ENCODE measurements around the gene SLA2.
A peak's percentile ranks its signal among the peaks of the same experiment; 100 is the strongest.
"Not testable (repeated sequence)": the region's sequence is repeated elsewhere in the genome, so short reads cannot be mapped to it uniquely, and the experiment has no call there.

The SLA2 gene

GRCh38 chr20:36645998-36646397, at the start of gene SLA2:
SLA2 (minus strand) TSS chr20:36646196; CDS start chr20:36641335, 4,861 bp downstream.
- no peak for DNase-seq (ENCODE audit: low spot score)

- DNase-seq (ENCODE audit: low spot score): not testable (repeated sequence)
These were observed 49.5 kb upstream of the SLA2 start for GRCh38 chr20:36695467-36695866.

DNA sequence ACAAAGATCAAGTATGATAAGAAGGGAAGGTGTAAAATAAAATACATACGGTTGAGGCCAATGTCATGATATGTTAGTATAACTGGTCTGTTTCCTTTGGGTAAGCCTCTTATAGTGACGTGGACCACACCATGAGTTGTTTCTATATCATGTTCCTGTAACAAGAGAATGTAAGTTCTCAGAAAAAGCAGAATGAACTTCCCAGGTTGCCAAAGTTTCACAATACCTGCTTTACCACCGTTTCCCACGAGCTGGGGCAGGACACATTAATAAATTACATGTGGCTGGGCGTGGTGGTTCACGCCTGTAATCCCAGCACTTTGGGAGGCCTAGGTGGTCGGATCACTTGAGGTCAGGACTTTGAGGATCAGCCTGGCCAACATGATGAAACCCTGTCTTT, 42.6 kb upstream of the SLA2 start:
- no peak for DNase-seq (ENCODE audit: low spot score)

GRCh38 chr20:36687850-36688249, 41.9 kb upstream of the SLA2 start:
- no peak for DNase-seq (ENCODE audit: low spot score)

DNA sequence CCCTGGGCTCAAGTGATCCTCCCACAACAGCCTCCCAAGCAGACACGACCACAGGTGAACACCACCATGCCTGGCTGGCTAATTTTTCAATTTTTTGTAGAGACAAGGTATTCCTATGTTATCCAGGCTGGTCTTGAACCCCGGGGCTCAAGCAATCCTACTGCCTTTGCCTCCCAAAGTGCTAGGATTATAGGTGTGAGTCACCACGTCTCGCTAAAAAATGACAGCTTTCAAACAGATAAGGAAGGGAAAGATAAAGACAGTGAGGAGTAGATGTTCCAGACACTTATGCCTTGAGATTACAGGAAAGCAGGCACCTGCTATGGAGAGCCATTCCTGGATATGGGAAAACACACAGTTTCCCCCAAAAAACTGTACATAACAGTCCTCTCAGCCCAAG, 40.9 kb upstream of the SLA2 start:
- no peak for DNase-seq (ENCODE audit: low spot score)

DNA sequence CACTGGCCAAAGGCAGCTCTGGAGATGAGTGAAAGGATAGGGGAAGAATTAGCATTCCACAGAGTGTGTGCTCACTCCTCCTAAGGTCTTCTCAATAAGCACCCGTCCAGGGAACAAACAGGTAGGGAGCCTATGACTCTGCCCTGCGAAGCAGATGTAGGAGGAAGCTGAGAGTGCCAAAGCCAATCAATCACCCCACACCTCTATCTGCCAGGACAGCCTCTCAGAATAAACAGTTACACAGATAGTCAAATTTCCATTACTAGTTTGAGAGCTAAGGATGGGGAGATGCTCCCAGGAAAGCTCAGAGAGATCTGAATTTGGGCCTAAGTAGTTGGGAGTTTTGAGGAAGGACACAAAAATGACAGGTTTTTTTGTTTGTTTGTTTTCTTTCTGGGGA, 40.5 kb upstream of the SLA2 start:
- no peak for DNase-seq (ENCODE audit: low spot score)

- DNase-seq (ENCODE audit: low spot score): no peak
These were observed 38.8 kb upstream of the SLA2 start for GRCh38 chr20:36684747-36685146.

DNA sequence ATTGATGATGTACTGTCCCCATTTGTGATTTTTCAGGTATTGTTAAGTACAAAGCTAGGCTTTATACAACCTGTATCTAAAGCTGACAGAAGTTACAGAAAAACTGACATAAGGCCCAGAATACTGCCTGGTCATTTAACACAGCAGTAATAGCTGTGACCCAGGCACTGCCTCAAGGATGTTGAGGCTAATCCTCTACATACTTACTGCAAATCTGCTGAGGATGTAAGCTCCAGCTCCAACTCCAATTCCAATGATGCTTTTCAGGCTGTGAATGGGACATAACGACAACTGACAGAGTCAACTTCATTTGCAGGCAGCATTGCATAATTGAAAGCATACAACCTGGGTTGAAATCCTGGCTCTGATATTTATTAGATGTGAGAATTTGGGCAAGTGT, 36.3 kb upstream of the SLA2 start:
- DNase-seq (ENCODE audit: low spot score): no peak

- DNase-seq (ENCODE audit: low spot score): no peak
These were observed 31.4 kb upstream of the SLA2 start for GRCh38 chr20:36677422-36677771.

DNA sequence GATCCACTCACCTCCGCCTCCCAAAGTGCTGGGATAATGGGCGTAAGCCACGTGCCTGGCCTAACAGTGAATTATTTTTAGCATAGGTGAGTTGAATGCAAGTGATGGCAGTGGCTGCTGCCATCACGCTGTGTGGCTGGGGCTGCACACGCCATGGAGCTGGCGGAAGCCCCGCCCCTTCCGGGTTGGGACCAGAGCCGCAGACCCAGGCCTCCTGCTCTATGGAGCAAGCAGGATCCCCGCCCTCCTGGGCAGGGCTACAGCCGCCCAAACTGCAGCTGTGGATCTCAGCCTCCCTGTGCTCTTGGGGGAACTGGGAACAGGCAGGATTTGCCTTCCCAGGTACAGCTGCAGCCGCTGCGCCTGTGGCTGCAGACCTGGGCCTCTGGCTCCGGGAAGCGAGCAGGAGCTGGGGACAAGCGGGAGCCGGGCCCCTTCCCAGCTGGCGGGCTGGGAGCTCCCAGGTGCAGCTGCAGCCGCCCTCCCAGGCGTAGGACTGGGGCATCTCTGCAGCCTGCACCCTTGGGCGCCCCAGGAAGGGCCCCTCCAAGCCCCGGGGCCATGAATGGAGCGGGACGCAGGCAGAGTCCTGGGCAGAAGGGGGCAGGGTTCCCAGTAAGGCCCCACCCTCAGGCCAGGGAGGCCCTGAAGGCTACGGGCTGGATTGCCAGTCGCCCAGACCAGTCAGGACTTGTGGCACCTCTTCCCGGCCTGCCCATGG, 30.9 kb upstream of the SLA2 start:
- DNase-seq (ENCODE audit: low spot score): no peak

DNA sequence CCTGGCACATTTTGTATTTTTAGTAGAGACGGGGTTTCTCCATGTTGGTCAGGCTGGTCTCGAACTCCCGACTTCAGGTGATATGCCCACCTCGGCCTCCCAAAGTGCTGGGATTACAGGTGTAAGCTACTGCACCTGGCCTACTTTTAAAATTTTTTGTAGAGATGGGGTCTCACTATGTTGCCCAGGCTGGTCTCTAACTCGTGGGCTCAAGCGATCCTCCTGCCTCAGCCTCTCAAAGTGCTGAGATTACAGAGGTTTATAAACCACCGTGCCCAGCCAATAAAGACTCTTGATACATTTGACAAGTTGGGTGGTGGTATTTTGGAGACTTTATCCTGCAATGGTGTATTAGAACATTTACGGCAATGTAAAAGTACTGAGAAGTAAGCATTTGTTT, 29.5 kb upstream of the SLA2 start:
- DNase-seq (ENCODE audit: low spot score): not testable (repeated sequence)

- no peak for DNase-seq (ENCODE audit: low spot score)
These were observed 27.0 kb upstream of the SLA2 start for GRCh38 chr20:36672991-36673390.

GRCh38 chr20:36670665-36671357, 24.8 kb upstream of the SLA2 start:
- DNase-seq (ENCODE audit: low spot score): peak; percentile 17

- DNase-seq (ENCODE audit: low spot score): no peak
These were observed 20.3 kb upstream of the SLA2 start for GRCh38 chr20:36666181-36666740.

DNA sequence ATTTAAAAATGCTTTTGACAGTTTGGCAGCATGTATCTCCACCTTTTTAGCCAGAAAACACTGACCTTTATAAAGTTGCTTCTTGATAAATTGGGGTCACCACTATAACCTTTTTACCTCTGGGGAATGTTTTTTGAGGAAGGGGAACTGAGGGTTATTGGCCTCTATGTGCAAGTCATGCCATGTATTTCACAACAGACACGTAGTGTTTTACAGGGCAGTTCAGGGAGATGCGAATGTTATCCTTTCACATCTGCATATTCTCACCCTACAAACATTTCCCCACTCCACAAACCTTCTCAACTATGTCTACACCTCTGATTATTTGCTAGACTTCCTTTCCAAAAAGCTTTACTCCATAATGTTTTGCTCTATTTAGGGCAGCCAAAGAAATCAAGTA, 17.0 kb upstream of the SLA2 start:
- no peak for DNase-seq (ENCODE audit: low spot score)

DNA sequence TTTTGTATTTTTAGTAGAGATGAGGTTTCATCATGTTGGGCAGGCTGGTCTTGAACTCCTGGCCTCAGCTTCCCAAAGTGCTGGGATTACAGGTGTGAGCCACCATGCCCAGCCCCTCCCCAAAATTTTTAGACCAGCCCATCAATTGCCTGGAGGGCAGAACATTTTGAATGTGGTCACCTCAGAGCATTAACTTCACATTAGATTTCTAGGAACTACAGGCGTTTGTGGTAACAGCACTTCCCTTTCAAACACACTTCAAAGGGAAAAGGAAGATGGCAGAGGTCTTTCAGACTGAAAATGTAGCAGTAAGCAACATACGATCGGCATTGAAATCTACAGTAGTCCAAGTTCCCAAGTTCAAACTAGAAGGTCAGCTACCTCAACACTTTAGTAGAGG, 12.3 kb upstream of the SLA2 start:
- no peak for DNase-seq (ENCODE audit: low spot score)

- DNase-seq (ENCODE audit: low spot score): no peak
These were observed 10.7 kb upstream of the SLA2 start for GRCh38 chr20:36656733-36657132.

DNA sequence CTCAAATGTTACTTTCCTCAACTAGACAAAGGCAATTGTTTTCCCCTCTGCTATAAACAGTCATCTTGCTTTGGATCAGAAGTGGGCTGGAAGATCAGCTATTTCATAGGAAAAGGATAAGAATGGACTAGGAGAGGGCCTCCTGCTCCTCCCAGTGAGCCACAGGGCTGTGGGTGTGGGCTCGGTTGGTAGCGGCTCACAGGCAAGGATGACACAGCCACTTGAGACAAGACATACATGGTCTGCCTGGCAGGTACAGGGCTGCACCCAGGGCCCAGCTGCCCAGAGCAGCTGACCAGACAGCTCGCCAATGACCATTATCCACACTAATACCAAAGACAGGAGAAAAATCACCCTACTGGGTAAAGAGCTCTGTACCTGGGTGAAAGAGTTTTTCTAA, 9.0 kb upstream of the SLA2 start:
- no peak for DNase-seq (ENCODE audit: low spot score)

DNA sequence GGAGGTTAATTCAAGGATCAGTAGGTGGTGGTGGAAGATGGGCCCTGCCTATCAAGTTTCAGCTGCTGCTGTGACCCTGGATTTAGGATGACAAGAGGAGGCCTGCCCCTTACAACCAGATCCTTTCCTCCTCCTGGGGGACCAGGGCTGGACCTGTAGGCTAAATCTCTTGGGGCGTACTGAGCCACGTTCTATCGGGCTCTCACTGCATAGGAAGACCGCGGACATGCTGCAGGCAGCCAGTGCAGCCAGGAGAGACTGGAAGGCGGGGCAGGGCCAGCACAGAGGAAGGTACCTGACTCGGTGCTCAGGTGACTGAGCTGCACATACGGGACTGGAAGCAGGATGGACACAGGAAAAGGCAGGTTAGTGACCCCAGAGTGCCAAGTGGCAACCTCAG, 8.5 kb upstream of the SLA2 start:
- DNase-seq (ENCODE audit: low spot score): no peak

- DNase-seq (ENCODE audit: low spot score): no peak
These were observed 7.5 kb upstream of the SLA2 start for GRCh38 chr20:36653456-36653855.

- DNase-seq (ENCODE audit: low spot score): peak; percentile 6
These were observed 1.5 kb upstream of the SLA2 start for GRCh38 chr20:36647196-36648121.

DNA sequence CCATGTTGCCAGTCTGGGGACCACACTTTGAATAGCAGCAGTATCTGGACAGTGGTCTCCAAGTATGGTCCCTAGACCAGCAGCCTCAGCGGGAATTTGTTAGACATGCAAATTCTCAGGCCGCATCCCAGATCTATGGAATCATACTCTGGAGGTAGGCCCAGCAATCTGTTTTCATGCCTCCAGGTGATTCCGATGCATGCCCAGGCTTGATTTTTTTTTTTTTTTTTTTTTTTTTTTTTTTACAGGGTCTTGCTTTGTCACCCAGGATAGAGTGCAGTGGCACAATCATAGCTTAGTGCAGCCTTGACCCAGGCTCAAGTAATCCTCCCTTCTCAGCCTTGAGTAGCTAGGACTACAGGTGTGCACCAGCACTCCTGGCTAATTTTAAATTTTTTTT, 682 bp upstream of the SLA2 start:
- DNase-seq (ENCODE audit: low spot score): no peak

- no peak for DNase-seq (ENCODE audit: low spot score)
These were observed 643 bp downstream of the SLA2 start for GRCh38 chr20:36645353-36645752.
